Embryonic facial prominence (tissue), 1 donor: ENCODE data around the gene ATP5F1E.

Experiments used
- DNase-seq: peaks from one replicate; pipeline ENCODE4 v3.0.0-alpha.2; 2016; ENCODE audit errors: extremely low spot score

ATP5F1E gene

DNA sequence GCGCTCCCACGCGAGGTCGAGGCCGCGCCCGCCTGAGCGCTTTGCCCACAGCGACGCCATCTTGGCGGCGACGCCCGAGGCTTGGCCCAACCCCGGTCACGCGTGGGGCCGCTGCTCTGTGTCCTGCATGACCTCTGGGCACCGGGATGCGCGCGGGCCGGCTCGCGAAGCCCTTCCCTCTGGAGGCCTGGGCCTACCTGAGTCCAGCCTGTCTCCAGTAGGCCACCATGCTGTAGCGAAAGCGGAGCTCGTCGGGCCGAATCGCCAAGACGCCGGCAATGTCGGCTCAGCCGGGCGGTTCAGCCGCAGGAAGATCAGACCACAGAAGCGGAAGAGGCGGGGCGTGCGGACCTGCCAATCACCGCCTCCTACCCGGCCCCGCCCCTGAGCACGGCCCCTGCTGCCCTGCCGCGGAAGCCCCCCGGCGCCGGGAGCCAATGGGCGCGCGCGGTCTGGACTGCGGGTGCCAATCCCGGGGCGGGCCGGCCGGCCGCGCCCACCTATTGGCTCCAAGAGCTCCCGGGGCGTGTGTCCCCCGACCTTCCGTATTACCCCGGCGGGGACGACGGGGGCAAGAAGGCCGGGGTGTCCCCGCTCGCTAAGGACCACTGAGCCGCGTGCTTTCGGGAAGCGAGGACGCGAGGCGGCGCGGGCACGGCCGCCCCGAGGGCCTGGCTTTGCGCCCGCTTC, at the start of gene ATP5F1E:
Gene ATP5F1E (minus strand): TSS at position 313 of the 690 bp plus-strand sequence. CDS start 84 bp downstream, at position 229.
- peak; percentile 94 for DNase-seq

DNA sequence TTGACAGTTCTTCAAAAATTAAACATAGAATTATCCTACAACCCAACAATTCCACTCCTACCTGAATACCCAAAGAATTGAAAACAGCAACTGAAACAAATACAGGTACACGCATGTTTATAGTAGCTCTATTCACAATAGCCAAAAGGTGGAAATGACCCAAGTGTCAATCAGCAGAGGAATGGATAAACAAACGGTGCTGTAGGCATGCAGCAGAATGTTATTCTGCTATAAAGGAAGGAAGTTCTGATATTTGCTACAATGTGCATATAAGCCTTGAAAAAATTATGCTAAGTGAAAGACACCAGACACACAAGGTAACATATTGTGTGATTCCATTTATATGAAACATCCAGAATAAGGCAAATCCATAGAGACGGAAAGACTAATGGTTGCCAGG, 48.9 kb upstream of the ATP5F1E start:
- DNase-seq = no peak

DNA sequence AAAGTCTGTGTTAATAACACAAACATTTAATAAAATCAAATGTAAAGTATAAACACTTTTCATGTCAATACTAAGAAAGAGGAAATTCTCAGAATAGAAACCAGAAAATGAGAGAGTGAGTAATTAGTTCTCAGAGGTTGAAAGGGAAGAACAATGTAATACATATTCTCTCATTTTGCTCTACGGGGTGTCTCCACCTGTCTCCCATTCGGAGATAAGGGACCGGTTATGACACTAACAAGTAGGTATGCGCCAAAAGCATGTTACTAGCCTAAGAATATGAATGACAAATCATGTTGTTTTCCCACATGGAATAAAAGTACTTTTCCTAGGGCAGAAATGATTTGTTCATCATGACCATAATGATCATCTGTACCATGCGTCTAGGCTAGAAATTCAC, 46.1 kb upstream of the ATP5F1E start:
- no peak for DNase-seq

- DNase-seq = no peak
Observed at GRCh38 chr20:59077705-59078104, 45.6 kb upstream of the ATP5F1E start.

DNA sequence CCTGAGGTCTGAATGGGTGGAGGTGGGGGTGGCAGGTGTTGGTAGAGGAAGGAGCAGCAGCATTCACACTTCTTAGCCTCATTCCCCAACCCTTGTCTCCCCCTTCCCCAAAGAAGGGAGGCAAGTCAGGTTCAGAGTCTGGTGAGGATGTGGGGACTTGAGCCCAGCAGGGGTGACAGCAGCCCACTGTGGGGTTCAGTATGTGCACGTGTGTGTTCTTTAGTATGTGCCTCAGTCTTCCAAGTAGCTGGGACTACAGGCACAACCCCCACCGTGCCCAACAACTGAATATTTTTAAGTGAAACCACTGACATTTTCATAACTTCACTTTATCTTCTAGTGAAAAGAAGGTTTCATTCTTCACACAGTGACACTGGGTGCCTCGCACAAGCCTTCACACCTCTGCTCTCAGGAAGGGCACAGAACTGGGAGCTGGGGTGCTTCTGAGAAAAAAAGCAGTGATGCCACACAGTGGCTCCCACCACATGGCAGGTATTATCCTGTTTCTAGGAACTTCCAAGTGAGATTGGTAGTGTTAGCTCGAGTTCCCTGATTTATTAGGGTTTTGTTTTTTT, 43.9 kb upstream of the ATP5F1E start:
- no peak for DNase-seq

DNA sequence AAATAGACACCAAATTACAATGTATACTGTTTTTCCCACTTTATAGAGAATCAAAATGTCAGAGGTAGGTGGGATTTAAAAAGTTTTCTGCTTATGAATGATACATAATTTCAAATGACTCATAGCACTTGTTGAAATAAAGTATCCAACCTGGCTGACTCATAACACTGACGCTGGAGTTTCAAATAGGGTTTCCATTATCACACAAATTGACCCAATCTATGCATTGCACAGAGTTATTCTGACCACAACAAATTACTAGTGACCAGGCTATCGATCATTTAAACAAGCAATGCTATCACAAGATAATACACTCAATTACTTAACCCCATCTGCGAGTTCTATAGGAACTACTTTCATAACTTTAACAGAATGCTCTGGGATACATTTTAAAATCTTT, 42.3 kb upstream of the ATP5F1E start:
- no peak for DNase-seq

GRCh38 chr20:59073582-59073981, 41.4 kb upstream of the ATP5F1E start:
- DNase-seq = no peak

DNA sequence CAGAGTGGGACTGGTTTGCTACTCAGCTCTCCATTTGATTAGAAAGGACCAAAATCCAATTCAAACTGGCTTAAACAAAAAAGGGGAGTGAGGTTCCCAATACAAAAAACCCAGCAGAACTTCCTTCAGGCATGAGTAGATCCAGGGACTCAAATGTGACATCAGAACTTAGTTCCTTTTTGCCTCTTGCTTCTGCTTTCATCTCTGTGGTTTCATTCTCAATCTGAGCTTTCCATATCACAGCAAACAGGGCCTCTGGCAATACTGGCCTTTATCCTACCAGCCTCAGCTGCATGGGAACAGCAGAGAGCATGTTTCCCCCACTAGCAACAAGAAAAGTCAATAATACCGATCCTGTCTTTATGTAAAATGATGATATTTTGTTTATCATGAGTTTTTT, 39.1 kb upstream of the ATP5F1E start:
- DNase-seq = no peak

- DNase-seq = no peak
Observed at GRCh38 chr20:59069026-59069425, 36.9 kb upstream of the ATP5F1E start.

DNA sequence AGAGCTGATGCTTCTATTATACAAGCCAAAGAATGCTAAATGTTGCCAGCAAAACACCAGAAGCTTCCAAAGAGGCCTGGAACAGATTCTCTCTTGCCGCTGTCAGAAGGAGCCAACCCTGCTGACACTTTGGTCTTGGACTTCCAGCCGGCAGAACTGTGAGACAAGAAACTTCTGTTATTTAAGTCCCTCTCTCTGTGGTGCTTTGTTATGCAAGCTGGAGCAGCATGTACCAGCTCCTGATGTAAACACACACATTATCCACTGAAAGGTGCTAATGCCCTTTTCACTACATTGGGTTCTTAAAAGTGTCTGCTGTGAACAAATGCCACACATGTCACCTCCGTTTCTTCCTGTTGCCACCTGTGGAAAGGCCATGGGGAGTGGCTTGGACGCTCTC, 36.4 kb upstream of the ATP5F1E start:
- no peak for DNase-seq

- DNase-seq = no peak
Observed at GRCh38 chr20:59064214-59064722, 32.1 kb upstream of the ATP5F1E start.

DNA sequence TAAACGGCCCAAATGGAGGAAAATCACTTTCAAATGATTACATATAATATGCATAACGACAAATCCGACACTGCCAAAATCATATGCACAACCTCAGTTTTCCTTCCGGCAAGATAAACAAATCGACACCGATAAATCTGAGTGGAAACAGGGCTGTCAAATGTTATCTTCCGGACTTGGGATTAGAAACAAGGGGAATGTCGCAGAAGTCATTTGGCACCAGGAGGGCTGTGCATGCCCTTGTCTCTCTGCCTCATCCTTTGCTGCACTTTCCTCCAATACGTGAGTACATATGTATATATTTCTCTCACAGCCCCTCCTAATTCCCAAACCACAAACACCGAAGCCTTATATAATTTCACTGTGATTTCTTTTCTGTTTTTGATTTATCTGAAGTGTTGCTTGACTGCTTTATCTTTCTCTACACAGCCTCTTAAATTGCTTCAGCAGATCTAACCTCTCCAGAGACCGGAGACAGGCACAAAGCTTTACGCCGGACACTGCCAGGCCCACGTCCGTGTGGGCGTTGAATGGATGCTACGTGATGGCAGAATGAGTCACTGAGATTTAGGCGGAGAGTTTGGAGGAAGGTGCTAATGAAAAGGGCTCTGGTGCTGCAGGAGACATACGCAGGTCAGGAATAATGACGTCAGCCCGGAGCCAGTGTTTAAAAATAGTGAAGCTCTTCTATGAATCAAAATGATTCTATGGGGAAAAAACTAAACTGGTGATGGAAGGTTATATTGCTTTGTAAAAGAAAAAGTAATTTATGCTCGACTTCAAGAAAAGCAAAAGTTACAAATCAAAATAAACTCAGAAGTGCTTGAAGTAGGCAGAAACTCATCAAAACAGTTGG, 31.5 kb upstream of the ATP5F1E start:
- no peak for DNase-seq

DNA sequence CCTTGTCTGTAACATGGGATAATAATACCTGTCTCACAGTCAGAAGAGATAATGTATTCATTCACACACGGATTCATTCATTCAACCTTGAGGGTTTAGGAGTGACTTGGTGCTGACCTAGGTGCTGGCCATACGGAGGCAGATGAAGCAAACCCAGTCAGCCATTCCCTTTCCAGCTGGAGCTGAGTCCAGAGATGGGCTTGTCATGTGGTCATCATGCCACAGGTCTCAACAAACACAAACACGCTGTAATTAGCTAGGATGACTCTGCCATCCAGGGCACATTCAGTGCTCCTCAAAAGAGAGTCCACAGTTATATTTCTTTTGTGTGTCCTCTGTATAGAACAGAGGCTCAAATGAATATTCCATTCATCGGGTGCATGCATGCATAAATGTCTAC, 29.9 kb upstream of the ATP5F1E start:
- DNase-seq = no peak

GRCh38 chr20:59055302-59055701, 23.2 kb upstream of the ATP5F1E start:
- no peak for DNase-seq

DNA sequence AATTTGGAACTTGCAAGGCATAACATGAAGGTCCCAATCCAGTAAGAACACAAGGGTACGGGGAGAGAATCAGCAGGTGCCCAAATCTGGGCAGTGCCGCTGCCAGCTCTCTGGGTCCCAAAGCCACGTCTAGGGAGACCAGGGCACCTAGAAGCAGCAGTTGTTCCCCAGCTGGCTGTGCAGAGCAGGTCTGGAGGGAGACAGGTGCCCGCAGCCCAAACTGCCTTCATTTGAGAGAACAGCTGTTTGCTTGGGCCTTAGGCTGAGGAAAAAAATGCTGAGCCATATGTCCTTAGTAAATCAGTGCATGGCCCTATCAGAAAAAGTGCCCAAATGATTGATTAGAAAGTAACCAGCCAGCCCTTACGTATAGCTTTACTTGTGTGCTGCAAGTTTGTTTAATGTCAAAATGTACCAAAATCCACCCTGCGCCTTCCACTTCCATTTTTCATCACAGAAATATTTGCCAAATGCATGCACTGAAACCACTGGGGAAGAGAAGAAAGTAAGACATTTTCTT, 19.6 kb upstream of the ATP5F1E start:
- DNase-seq = no peak

DNA sequence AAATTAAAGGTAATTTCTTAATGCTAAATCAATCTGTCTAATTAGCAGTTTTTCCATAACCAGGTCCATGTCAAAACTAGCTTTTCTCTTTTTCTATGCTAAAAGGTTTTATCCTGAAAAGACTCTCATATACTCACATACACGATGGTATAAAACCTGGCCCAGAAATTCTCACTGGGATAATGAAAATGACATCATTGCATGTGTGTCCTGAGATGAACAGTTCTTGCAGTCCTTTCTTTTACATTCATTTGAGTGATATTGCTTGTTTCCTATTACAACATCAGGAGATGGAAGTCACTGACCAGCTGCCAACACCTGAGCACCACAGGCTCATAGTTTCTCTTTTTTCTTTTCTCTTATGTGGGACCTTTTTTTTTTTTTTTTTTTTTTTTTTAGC, 18.3 kb upstream of the ATP5F1E start:
- no peak for DNase-seq

DNA sequence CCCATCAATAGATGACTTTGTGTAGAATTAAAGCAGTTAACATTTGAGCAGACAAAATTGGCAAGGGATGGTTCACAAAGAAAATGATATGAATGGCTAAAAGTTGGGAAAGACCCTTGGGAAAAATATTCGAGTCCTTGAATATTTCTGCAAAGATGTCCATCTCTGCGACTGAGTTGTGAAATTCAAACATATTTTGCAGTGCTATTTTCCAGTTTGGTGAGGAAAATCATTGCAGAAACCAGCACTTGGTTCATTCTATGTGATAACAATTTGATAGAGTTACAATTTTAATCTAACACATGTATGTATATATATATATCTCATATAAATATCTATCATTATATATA, 16.5 kb upstream of the ATP5F1E start:
- no peak for DNase-seq

DNA sequence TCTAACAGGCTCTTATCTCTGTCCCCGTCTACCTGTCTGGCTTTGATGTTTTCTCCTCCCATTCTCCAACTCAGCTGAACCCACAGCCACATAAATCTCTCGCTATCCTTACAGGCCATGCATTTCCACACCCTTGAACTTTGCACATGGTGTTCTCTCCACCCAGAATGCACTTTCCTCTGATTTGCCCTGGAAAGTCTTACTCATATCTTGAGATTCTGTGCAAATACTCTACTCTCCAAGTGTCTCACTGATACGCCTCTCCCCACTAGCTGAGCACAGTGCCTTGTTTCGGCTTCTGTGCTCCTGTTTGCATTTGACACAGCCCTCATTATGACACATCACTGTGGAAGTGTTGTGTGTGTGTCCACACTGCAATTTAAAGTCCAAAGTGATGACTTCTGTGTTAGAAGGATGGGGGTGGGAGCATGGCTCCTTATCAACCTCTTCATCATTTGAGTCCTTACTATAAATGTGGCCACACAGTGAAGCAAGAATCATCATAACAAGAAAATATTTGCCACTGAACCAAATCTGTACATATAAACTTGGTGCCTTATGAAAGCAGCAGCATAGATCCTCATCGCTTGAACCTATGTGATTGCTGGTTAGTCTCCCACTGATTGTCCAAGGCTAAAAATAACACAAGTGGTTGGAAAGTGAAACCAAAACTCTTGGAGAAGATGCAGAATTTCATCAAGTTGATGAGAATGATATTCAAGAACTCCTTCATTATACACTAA, 16.0 kb upstream of the ATP5F1E start:
- no peak for DNase-seq

DNA sequence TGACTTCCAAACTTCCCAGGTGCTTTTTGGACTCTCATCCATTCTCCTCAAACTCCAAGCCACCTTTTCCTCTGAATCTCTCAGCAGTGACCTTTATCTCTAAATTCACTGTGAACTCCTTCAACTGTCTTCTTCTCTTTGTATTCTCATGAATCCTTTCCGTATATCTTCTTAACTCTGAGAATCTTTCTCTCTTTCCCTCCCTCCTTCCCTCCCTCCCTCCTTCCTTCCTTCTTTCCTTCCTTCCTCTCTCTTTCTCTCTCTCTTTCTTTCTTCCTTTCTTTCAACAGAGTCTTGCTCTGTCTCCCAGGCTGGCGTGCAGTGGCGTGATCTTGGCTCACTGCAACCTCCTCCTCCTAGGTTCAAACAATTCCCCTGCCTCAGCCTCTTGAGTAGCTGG, 14.7 kb upstream of the ATP5F1E start:
- no peak for DNase-seq

DNA sequence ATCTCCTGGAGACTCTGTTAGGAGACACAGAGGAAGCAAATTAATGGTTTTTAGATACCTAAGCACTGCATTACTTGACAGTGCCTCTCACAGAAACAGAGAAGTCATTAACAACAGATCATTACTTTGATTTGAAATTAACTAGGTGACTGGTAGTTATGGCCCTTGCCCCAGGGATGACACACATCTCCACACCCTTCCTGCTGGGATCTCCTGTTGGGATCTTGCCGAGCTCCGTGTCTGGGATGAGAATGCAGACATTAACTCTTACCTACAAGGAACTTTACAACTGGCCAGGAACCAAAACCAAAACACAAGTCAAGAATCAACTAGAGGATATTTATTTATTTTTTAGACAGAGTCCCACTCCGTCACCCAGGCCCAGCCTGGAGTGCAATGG, 12.7 kb upstream of the ATP5F1E start:
- DNase-seq = no peak

- no peak for DNase-seq
Observed at GRCh38 chr20:59044295-59044694, 12.2 kb upstream of the ATP5F1E start.

GRCh38 chr20:59043698-59044097, 11.6 kb upstream of the ATP5F1E start:
- DNase-seq = no peak
